Subcutaneous abdominal adipose tissue (tissue), 5 donors: ENCODE results near the gene SSC4D.
"Not testable (repeated sequence)": the region's sequence is repeated elsewhere in the genome, so short reads cannot be mapped to it uniquely, and the experiment has no call there.

Source experiments
- H3K27ac ChIP-seq: one replicate; pipeline ENCODE4 v1.7.0; 2013; ENCODE audit warnings: low read depth, mild to moderate bottlenecking, inconsistent platforms, low read length, moderate library complexity
- H3K27me3 ChIP-seq, 5 donors: one replicate each; pipeline ENCODE4 v1.7.0; 2013; ENCODE audit warnings: low read length in 5 of 5, inconsistent platforms in 1 of 5; ENCODE audit not compliant: control insufficient read depth in 5 of 5, insufficient read depth in 4 of 5
- H3K36me3 ChIP-seq, 5 donors: one replicate each; pipeline ENCODE4 v1.7.0; 2013; ENCODE audit warnings: low read length in 5 of 5; ENCODE audit not compliant: control insufficient read depth in 5 of 5, insufficient read depth in 5 of 5
- H3K4me1 ChIP-seq, 5 donors: one replicate each; pipeline ENCODE4 v1.7.0; 2013; ENCODE audit warnings: low read length in 5 of 5, mild to moderate bottlenecking in 3 of 5, moderate library complexity in 1 of 5; ENCODE audit not compliant: control insufficient read depth in 5 of 5, insufficient read depth in 5 of 5
- H3K4me3 ChIP-seq, 5 donors: one replicate each; pipeline ENCODE4 v1.7.0; 2013; ENCODE audit warnings: low read length in 5 of 5, low read depth in 1 of 5
- H3K9ac ChIP-seq, 5 donors: one replicate each; pipeline ENCODE4 v1.7.0; 2013; ENCODE audit warnings: low read length in 5 of 5, mild to moderate bottlenecking in 4 of 5, moderate library complexity in 3 of 5
- H3K9me3 ChIP-seq, 5 donors: one replicate each; pipeline ENCODE4 v1.7.0; 2013; ENCODE audit warnings: low read length in 5 of 5; ENCODE audit not compliant: control insufficient read depth in 5 of 5
- donor health status: healthy.
- donor health status: healthy.
- donor health status: healthy.
- donor health status: healthy.
- donor health status: healthy.

The SSC4D gene

DNA sequence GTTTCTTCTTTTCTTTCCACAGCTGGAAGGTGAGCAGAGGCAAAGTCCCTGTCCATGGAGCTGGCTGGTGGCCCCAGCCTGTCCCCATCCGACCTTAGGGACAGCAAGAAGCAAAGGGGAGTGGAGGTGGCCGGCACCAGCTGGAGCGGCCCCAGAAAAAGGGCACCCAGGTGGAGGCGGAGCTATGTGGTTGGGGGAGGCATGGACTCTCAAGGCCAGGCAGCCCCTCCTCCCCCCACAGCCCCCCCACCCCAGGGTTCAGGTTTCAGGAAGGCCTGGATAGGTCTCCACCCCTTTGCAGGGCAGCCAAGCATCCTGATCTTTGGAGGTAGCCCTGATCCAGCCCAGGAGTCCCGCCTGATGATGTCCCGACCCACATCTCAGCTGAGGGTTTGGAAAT is at the start of gene SSC4D:
SSC4D (minus strand) TSS at position 161 of the 400 bp plus-strand sequence. CDS start 5,258 bp downstream, outside the sequence.
- Histone ChIP-seq H3K4me1 (no peaks in the 10 kb centered on the region), H3K27me3 (no peaks in the 10 kb centered on the region), H3K9me3 (no peaks in the 10 kb centered on the region), H3K36me3 (no peaks in the 10 kb centered on the region), H3K9ac (no peak within 1 kb of the TSS), H3K4me3 (no peak within 1 kb of the TSS), H3K27ac (no peak within 1 kb of the TSS)

DNA sequence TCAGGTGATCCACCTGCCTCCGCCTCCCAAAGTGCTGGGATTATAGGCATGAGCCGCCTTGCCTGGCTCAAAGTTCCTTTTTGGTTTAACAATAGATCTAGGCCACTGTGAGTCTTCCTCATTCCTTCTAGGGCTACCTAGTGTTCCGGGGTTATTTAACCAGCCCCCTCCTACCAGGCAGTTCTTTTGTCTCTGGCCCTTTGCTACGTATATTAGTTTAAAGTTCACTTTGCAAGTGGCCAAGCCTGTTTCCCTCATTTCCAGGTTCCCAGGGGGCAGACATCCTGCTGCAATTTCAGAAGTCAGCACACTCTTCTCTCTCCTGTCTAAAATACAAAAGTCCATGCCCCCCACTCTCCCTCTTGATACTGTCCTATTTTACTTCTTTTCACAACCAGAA is 49.0 kb upstream of the SSC4D start:
- not testable (repeated sequence) for H3K4me3 ChIP-seq, H3K27me3 ChIP-seq, H3K27ac ChIP-seq, H3K9me3 ChIP-seq, H3K9ac ChIP-seq, H3K4me1 ChIP-seq, H3K36me3 ChIP-seq

DNA sequence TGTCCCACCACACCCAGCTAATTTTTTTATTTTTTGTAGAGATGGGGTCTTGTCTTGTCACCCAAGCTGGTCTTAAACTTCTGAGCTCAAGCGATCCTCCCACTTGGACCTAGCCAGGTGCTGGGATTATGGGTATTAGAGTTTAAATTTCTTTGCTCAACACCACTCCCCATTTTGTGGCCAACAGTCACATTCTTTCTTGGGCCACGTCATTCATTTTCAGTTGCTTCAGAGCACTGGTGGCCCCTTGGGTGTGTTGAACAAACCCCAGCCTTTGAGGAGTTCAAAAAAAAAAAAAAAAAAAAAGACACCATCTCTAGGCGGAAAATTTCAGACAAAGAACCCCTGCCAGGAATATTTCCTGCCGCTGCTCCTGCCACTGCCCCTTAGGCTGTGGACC is 47.5 kb upstream of the SSC4D start:
- not testable (repeated sequence) for H3K9me3 ChIP-seq, H3K36me3 ChIP-seq, H3K9ac ChIP-seq, H3K4me3 ChIP-seq, H3K27me3 ChIP-seq, H3K4me1 ChIP-seq, H3K27ac ChIP-seq

DNA sequence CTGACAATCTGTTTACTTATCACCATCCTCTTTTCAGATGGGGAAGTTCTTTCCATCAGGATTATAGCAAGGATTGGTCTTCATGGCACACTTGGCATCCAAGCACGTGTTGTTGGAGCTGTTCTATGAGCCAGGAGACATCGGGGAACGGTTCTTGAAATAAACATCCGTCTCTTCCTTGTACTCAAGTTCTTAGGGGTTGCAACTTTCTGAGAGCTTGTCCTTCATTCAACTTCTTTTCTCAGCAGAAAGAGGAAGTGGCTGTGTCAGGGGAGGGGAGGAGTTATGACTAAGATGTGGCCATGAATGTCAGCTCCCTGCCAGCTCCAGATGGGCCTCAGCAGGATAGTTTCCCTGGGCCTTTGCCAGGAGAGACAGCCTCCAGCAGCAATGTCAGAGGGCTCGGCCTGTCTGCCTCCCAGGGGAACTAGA is 36.1 kb upstream of the SSC4D start:
- H3K4me1 ChIP-seq, H3K9me3 ChIP-seq, H3K27me3 ChIP-seq, H3K4me3 ChIP-seq, H3K36me3 ChIP-seq, H3K9ac ChIP-seq: not testable (repeated sequence)
- H3K27ac ChIP-seq = peak overlapping the region; percentile 46

DNA sequence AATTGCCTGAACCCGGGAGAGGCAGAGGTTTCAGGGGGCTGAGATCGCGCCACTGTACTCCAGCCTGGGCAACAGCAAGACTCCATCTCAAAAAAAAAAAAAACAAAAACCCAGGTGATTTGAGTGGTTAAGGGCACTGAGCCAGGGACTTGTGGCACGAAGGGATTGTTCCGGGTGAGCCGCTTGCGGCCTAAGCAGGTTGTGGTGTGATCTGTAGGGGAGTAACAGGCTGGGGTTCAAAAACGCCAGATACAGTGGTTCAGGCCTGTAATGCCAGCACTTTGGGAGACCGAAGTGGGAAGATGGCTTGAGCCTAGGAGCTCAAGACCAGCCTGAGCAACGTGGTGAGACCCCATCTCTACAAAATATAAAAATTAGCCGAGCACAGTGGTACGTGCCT is 34.3 kb upstream of the SSC4D start:
- H3K4me1 ChIP-seq, H3K27me3 ChIP-seq, H3K36me3 ChIP-seq, H3K9ac ChIP-seq, H3K4me3 ChIP-seq, H3K27ac ChIP-seq, H3K9me3 ChIP-seq: not testable (repeated sequence)

DNA sequence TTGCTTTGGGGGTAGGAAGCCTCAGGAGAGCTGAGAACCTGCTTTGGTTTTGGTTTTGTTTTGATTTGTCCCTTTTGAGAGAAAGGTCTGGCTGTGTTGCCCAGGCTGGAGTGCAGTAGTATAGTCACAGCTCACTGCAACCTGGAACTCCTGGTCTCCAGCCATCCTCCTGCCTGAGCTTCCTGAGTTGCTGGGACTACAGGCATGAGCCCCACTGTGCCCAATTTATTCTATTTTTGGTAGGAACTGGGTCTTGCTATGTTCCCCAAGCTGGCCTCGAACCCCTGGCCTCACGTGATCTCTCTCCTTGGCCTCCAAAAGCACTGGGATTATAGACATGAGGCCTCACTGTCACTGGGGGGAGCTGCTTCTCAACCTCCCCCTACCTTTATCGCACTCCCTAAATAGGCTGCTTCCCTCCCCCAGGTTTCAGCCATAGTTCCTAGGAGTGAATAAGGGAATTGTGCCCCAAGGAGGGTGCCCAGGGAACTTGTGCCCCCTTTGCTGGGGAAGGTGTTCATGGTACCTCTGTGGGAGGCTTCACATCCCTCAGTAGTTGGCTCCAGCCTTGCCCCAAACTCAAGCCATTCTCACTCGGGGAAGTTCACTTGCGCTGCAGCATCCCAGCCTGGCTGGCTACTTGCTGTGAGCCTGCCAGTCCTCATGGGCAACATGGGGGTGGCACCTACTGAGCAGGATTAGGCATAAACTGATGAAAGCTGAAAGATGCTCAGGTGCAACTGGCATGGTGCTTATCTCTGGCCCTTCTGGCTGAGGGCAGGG is 33.4 kb upstream of the SSC4D start:
- H3K27ac ChIP-seq, H3K36me3 ChIP-seq, H3K9ac ChIP-seq, H3K4me3 ChIP-seq, H3K4me1 ChIP-seq, H3K27me3 ChIP-seq, H3K9me3 ChIP-seq: not testable (repeated sequence)

DNA sequence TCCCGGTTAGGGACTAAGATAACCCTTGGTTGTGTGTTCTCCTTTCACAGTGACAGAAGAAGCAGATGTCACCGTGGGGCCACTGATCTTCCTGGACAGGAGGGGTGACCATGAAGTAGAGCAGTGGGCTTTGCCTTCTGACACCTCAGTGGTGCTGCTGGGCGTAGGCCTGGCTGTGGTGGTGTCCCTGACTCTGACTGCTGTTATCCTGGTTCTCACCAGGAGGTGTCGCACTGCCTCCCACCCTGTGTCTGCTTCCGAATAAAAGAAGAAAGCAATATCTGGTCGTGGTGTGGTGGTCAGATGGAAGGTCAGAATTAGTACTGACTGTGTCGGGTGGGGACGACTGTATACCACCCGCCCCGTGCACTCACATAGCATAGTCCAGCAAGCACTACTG is 32.3 kb upstream of the SSC4D start:
- not testable (repeated sequence) for H3K27me3 ChIP-seq, H3K27ac ChIP-seq, H3K4me3 ChIP-seq, H3K9me3 ChIP-seq, H3K36me3 ChIP-seq, H3K4me1 ChIP-seq, H3K9ac ChIP-seq

DNA sequence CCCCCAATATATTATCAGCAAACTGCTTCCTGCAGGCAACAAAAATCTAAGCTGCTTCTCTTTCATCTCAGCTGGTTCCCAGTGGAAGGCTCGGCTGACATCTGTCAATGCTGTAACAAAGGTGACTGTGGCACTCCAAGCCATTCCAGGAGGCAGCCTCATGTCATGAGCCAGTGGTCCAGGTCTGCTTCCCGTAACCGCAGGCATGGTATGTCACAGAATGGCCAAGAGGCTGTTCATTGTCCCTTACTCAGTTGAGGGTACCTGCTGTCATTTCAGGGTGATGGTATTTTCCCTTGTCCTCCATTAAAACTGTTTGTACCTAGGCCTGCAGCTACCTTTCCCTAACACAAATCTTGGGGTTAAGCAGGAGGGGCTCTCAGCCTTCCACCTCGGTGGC is 30.9 kb upstream of the SSC4D start:
- not testable (repeated sequence) for H3K27me3 ChIP-seq, H3K9me3 ChIP-seq, H3K36me3 ChIP-seq, H3K4me1 ChIP-seq, H3K4me3 ChIP-seq, H3K9ac ChIP-seq, H3K27ac ChIP-seq

DNA sequence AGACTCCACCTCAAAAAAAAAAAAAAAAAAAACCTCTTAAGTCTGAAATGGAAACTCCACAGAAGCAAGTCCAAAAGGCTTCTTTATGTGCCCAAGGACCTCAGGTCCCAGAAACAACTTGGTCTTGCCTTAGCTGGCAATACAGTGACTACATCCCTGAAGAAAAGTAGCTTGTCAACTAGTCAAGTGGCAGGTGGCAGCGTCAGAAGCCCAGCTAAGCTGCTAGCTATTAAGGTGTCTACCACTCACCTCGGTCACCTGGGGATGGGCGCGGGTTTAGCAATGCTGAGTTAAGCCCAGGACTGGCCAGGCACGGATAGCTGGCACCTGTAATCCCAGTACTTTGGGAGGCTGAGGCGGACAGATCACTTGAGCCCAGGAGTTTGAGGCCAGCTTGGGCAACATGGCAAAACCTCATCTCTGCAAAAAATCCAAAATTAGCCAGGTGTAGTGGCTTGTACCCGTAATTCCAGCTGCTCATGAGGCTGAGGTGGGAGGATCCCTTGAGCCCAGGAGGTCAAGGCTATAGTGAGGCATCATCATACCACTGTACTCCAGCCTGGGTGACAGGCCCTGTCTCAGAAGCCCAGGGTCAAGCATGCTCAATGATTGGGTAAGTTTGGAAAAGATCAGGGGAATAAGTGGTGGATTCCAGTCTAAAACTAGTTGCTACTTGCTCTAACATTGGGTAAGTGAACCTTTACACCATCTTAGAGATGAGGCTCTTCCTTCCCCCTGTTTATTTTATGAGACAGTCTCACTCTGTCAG is 29.8 kb upstream of the SSC4D start:
- not testable (repeated sequence) for H3K9me3 ChIP-seq, H3K4me1 ChIP-seq, H3K36me3 ChIP-seq, H3K27ac ChIP-seq, H3K27me3 ChIP-seq, H3K4me3 ChIP-seq, H3K9ac ChIP-seq

DNA sequence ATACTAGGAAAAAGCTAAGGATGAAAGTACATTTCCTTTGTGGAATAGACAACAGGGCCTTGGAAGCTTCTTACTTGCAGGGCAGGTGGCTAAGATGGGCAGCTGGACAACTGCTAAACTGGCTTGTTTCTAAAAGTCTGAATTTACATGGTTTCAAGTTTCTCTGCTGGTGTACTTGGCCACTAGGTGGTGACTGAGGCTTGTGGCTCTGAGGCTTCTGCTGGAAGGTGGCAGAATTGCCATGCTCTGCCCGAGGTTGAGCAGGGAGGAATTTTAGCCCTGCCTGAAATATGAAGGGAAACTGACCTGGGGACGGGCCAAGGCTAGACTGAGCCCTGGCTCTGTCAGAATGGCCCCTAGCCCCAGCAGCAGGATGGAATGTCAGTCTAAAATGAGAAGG is 28.4 kb upstream of the SSC4D start:
- H3K4me3 ChIP-seq, H3K9me3 ChIP-seq, H3K4me1 ChIP-seq, H3K27me3 ChIP-seq, H3K9ac ChIP-seq, H3K27ac ChIP-seq, H3K36me3 ChIP-seq: not testable (repeated sequence)
